Activated naive CD4-positive, alpha-beta T cell treated with anti-CD3 and anti-CD28 coated beads, Interleukin-2, amount 50 U/mL, for 72 hours (primary cell): ENCODE data around the gene ADAM12. TPM values are rescaled to one million over a fixed set of nuclear protein-coding genes. Genes with fewer than 3 reads are reported as not detected.

Experiments used
- ATAC-seq, 2 donors: fragments of 150-1000 bp; cut with Tn5 transposase; 2 replicates each; pipeline ENCODE4 v1.10.0; 2021; ENCODE audit warnings: mild to moderate bottlenecking in 2 of 2, moderate library complexity in 2 of 2
- DNase-seq, 2 donors: peaks; one replicate each; pipeline ENCODE4 v3.0.0; 2021 to 2022; ENCODE audit warnings: low spot score in 2 of 2
- H3K27ac Mint-ChIP-seq, 2 donors: one replicate each; pipeline ENCODE4 v1.8.0; 2022; ENCODE audit warnings: mild to moderate bottlenecking in 2 of 2, mixed read lengths in 2 of 2
- H3K36me3 Mint-ChIP-seq, 2 donors: one replicate each; pipeline ENCODE4 v1.8.0; 2022; ENCODE audit warnings: mixed read lengths in 2 of 2
- H3K9me3 Mint-ChIP-seq, 2 donors: one replicate each; pipeline ENCODE4 v1.8.0; 2022; ENCODE audit warnings: mixed read lengths in 2 of 2
- total RNA-seq, 2 donors: library from RNA; stranded (reverse); gene quantifications; one replicate each; pipeline ENCODE4 v1.2.3, GENCODE V29; 2022

Gene ADAM12
- total RNA-seq, 2 donors from 2014 or later: 0.32 to 1.2 TPM

- ATAC-seq (no peak), DNase-seq (no peak)
- Mint-ChIP-seq H3K36me3 (no peaks in the 10 kb centered on the region), H3K27ac (no peak overlapping the region), H3K9me3 (no peaks in the 10 kb centered on the region)
Measured at GRCh38 chr10:126001576-126001975, 386.7 kb downstream of the ADAM12 start.

- Mint-ChIP-seq H3K27ac (no peak overlapping the region), H3K36me3 (no peaks in the 10 kb centered on the region), H3K9me3 (no peaks in the 10 kb centered on the region)
- DNase-seq (no peak), ATAC-seq (no peak)
Measured at GRCh38 chr10:125999694-126000093, 388.6 kb downstream of the ADAM12 start.

GRCh38 chr10:125997586-125997985, 390.7 kb downstream of the ADAM12 start:
- H3K27ac Mint-ChIP-seq: no peak overlapping the region
- ATAC-seq: no peak
- H3K36me3 Mint-ChIP-seq: no peaks in the 10 kb centered on the region
- no peak for DNase-seq
- H3K9me3 Mint-ChIP-seq: no peaks in the 10 kb centered on the region

GRCh38 chr10:125995726-125996304, 392.5 kb downstream of the ADAM12 start:
- ATAC-seq (no peak), DNase-seq (no peak)
- Mint-ChIP-seq H3K36me3 (peaks cover 0 to 3% of the 10 kb centered on the region in 2 donors), H3K9me3 (no peaks in the 10 kb centered on the region), H3K27ac (no peak overlapping the region)

- Mint-ChIP-seq H3K36me3 (peaks cover 0 to 9% of the 10 kb centered on the region in 2 donors), H3K27ac (no peak overlapping the region), H3K9me3 (no peaks in the 10 kb centered on the region)
- DNase-seq: no peak
- ATAC-seq: no peak
Measured at GRCh38 chr10:125994601-125995000, 393.7 kb downstream of the ADAM12 start.

GRCh38 chr10:125992254-125992653, 396.0 kb downstream of the ADAM12 start:
- DNase-seq (no peak), ATAC-seq (no peak)
- H3K36me3 Mint-ChIP-seq: peaks cover 0 to 9% of the 10 kb centered on the region in 2 donors
- H3K9me3 Mint-ChIP-seq: no peaks in the 10 kb centered on the region
- H3K27ac Mint-ChIP-seq: no peak overlapping the region

GRCh38 chr10:125991392-125991791, 396.9 kb downstream of the ADAM12 start:
- ATAC-seq (no peak), DNase-seq (no peak)
- no peaks in the 10 kb centered on the region for H3K9me3 Mint-ChIP-seq
- H3K36me3 Mint-ChIP-seq: peaks cover 0 to 9% of the 10 kb centered on the region in 2 donors
- H3K27ac Mint-ChIP-seq: no peak overlapping the region

GRCh38 chr10:125990974-125991373, 397.3 kb downstream of the ADAM12 start:
- ATAC-seq (no peak), DNase-seq (no peak)
- Mint-ChIP-seq H3K27ac (no peak overlapping the region), H3K9me3 (no peaks in the 10 kb centered on the region), H3K36me3 (peaks cover 0 to 9% of the 10 kb centered on the region in 2 donors)

GRCh38 chr10:125989791-125990190, 398.5 kb downstream of the ADAM12 start:
- peaks cover 0 to 9% of the 10 kb centered on the region in 2 donors for H3K36me3 Mint-ChIP-seq
- no peaks in the 10 kb centered on the region for H3K9me3 Mint-ChIP-seq
- ATAC-seq (no peak), DNase-seq (no peak)
- H3K27ac Mint-ChIP-seq: no peak overlapping the region

- DNase-seq (no peak), ATAC-seq (no peak)
- Mint-ChIP-seq H3K27ac (no peak overlapping the region), H3K36me3 (peaks cover 0 to 5% of the 10 kb centered on the region in 2 donors), H3K9me3 (no peaks in the 10 kb centered on the region)
Measured at GRCh38 chr10:125985557-125986240, 402.6 kb downstream of the ADAM12 start.

GRCh38 chr10:125984865-125985495, 403.3 kb downstream of the ADAM12 start:
- DNase-seq (no peak), ATAC-seq (no peak)
- no peak overlapping the region for H3K27ac Mint-ChIP-seq
- H3K9me3 Mint-ChIP-seq: no peaks in the 10 kb centered on the region
- H3K36me3 Mint-ChIP-seq: no peaks in the 10 kb centered on the region

- H3K27ac Mint-ChIP-seq: peak overlapping the region in 1 of 2 donors; percentile 30
- no peaks in the 10 kb centered on the region for H3K9me3 Mint-ChIP-seq
- ATAC-seq (no peak), DNase-seq (no peak)
- no peaks in the 10 kb centered on the region for H3K36me3 Mint-ChIP-seq
Measured at GRCh38 chr10:125984346-125984745, 403.9 kb downstream of the ADAM12 start.

GRCh38 chr10:125983656-125984055, 404.6 kb downstream of the ADAM12 start:
- no peaks in the 10 kb centered on the region for H3K36me3 Mint-ChIP-seq
- H3K9me3 Mint-ChIP-seq: no peaks in the 10 kb centered on the region
- no peak for ATAC-seq
- peak overlapping the region in 1 of 2 donors; percentile 40 for H3K27ac Mint-ChIP-seq
- DNase-seq: no peak

- Mint-ChIP-seq H3K27ac (no peak overlapping the region), H3K36me3 (no peaks in the 10 kb centered on the region), H3K9me3 (no peaks in the 10 kb centered on the region)
- no peak for DNase-seq
- no peak for ATAC-seq
Measured at GRCh38 chr10:125983161-125983560, 405.1 kb downstream of the ADAM12 start.

GRCh38 chr10:125982260-125982948, 405.9 kb downstream of the ADAM12 start:
- Mint-ChIP-seq H3K36me3 (no peaks in the 10 kb centered on the region), H3K27ac (no peak overlapping the region), H3K9me3 (no peaks in the 10 kb centered on the region)
- ATAC-seq (peak in 1 of 2 donors; percentile 69), DNase-seq (peak in 1 of 2 donors; percentile 31)

GRCh38 chr10:125980521-125981035, 407.7 kb downstream of the ADAM12 start:
- no peak for DNase-seq
- H3K27ac Mint-ChIP-seq: no peak overlapping the region
- H3K9me3 Mint-ChIP-seq: no peaks in the 10 kb centered on the region
- H3K36me3 Mint-ChIP-seq: no peaks in the 10 kb centered on the region
- ATAC-seq: no peak

GRCh38 chr10:125979976-125980375, 408.3 kb downstream of the ADAM12 start:
- Mint-ChIP-seq H3K36me3 (no peaks in the 10 kb centered on the region), H3K27ac (no peak overlapping the region), H3K9me3 (no peaks in the 10 kb centered on the region)
- DNase-seq: no peak
- ATAC-seq: no peak
